SH-SY5Y (cell line): ENCODE data around the gene OR7A5.

Source experiments
- GATA2 ChIP-seq: IDR thresholded peaks from 2 replicates; pipeline ENCODE4 v1.6.1; 2011; ENCODE audit warnings: mild to moderate bottlenecking, low read depth, low read length
- GATA3 ChIP-seq: IDR thresholded peaks from 2 replicates; pipeline ENCODE4 v1.6.1; 2011; ENCODE audit warnings: low read depth, mild to moderate bottlenecking, low read length, moderate library complexity

Gene OR7A5

DNA sequence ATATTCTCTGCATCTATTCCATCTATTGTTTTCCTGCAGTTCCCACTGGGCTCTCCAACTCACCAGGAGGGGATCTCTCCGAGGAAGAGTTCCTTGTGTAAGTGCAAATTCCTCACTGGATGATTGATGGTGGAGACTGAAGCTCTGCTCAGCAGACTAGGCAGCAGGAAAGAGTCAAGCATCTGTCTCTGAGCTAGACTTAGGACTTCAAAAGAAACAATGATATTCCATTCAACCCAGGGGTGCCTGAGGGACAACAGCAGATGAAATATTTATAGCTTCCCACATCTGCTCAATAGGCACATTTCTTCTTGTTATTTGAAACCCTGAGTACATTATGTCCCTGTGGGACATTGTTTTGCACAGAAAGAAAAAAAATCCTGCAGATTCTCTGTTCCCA, at the start of gene OR7A5, which contains the start of gene OR7C1:
OR7A5 (minus strand) TSS at position 175 of the 400 bp plus-strand sequence. CDS start 6,944 bp downstream, outside the sequence.
OR7C1 (minus strand) TSS at position 175 of the 400 bp plus-strand sequence. CDS start 35,049 bp downstream, outside the sequence.
- TF ChIP-seq GATA3, result no peak
- TF ChIP-seq GATA2, result no peak

DNA sequence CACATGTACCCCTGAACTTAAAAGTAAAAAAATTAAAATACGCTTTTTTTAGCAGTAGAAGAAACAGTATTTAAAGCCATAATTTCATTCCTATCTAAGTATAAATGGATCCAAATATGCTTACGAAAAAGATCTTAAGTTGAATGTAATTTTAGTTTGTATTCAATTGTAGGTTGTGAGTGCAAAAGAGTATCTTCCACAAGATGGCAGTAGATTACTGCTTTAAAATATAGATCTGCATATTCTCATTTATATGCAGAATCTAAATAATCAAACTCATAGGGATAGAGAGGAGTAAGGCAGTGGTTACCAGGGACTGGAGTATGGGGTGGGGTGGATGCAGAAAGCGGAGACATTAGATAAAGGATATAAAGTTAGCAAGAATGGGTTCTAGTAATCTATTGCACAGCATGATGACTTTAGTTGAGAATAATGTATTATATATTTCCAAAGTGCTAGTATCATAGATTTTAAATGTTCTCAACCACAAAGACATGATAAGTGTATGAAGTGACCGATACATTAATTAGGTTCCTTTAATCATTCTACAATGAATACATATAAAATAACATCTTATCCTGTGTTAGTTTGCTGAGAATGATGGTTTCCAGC, 36.7 kb upstream of the OR7A5 start:
- TF ChIP-seq GATA3 (no peak), GATA2 (no peak)

DNA sequence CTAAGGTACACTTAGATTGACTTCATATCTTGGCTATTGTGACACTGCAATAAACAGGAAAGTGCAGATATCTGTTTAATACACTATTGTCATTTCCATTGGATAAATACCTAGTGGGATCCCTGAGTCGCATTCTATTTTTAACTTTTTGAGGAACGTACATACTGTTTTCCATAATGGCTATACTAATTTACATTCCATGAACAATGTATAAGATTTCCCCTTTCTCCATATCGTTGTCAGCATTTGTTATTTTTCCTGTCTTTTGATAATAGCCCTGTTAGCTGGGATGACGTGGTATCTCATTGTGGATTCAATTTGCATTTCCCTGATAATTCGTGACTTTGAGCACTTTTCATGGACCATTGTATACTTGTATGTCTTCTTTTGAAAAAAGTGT, 33.5 kb upstream of the OR7A5 start:
- TF ChIP-seq GATA2 (no peak), GATA3 (no peak)

DNA sequence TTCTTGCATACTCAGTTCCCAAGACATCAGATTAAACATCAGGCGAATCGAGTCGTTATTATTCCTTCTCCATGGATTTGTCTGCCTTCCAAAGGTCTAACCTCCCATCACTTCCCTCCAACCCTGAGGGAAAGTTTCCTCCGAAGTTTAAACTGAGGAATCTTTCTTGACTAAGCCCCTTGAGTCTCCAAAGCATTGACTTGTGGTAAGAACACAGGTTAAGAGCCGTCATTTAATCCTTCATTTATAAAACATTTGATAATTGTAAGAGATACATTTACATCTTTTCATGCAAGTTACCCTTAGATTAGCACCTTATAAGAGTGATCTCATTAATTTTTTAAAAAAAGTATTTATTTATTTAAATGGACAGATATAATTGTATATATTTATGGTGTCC, 13.8 kb upstream of the OR7A5 start, which contains the start of gene OR7A10:
OR7A10 (minus strand) TSS at position 101 of the 400 bp plus-strand sequence. CDS start 7,045 bp downstream, outside the sequence.
- TF ChIP-seq GATA2 (no peak), GATA3 (no peak)

DNA sequence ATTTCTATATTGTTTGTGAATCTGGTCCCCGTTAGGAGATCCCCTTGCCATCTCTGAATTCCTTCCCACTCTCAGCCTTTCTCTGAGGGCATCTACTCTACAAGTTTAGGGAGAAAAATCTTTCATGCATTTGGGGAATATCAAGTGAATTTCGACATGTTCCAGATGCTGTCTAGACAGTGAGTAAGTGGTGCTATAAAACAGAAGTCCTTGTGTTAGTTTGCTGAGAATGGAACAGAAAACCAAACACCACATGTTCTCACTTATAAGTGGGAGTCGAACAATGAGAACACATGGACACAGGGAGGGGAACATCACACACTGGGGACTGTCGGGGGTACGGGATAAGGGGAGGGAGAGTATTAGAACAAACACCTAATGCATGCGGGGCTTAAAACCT, 8.6 kb upstream of the OR7A5 start:
- TF ChIP-seq GATA3 (no peak), GATA2 (no peak)

DNA sequence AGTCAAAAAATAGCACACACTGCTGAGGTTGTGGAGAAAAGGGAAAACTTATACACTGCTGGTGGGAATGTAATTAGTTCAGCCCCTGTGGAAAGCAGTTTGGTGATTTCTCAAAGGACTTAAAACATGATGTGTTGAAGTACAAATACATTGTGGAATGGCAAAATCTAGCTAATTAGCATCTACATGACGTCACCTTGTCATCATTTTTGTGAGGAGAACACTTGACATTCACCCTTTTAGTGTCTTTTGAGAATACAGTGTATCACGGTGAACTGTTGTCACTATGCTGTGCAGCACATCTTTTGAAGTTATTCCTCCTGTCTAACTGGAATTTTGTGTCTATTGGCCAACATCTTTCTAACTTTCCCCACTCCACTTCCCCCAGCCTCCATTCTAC, 8.2 kb upstream of the OR7A5 start:
- TF ChIP-seq GATA3, result no peak
- TF ChIP-seq GATA2, result no peak

- TF ChIP-seq GATA2 (no peak), GATA3 (no peak)
Observed at GRCh38 chr19:14840206-14840605, 5.2 kb upstream of the OR7A5 start.

DNA sequence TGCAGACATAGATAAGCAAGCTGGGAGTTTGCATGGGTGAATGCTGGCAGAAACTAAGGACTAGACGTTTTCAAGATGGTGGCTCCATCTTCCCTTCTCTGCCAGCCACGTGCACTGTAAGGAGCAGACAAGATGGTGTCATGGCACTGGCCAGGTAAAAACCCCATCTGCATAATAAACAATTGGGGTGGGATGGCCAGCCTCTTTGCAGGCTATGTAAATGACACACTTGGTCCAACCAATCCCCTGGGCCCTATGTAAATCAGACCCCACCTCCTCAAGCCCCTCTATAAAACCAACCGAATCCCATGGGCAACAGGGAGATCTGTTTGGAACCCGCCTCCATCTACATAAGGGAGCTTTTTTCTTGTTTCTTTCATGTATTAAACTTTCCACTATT, 2.4 kb upstream of the OR7A5 start:
- TF ChIP-seq GATA2, result no peak
- no peak for TF ChIP-seq GATA3

GRCh38 chr19:14830702-14831101, 4.3 kb downstream of the OR7A5 start:
- no peak for TF ChIP-seq GATA3
- no peak for TF ChIP-seq GATA2

DNA sequence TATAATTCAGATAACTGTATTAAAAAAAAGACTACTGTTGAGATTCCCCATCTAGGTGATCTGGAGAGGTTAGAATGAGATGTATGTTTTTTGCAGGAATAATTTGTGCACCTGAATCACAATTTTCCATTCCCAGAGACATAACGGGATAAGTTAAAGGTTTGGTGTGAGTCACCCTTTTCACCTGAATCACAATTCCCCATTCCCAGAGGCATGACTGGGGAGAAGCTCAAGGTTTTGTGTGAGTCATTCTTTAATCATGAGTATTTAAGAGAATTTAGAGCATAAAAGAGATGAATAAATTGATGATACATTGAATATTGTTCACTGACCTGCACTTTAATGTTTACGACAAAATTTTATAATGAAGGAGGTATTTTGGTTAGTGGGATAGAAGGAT, 9.0 kb downstream of the OR7A5 start:
- TF ChIP-seq GATA3 (no peak), GATA2 (no peak)

- TF ChIP-seq GATA2, result no peak
- TF ChIP-seq GATA3, result no peak
Observed at GRCh38 chr19:14821937-14822336, 13.0 kb downstream of the OR7A5 start.

GRCh38 chr19:14818588-14818987, 16.4 kb downstream of the OR7A5 start:
- TF ChIP-seq GATA3 (no peak), GATA2 (no peak)

- no peak for TF ChIP-seq GATA3
- no peak for TF ChIP-seq GATA2
Observed at GRCh38 chr19:14817052-14817451, 17.9 kb downstream of the OR7A5 start.

DNA sequence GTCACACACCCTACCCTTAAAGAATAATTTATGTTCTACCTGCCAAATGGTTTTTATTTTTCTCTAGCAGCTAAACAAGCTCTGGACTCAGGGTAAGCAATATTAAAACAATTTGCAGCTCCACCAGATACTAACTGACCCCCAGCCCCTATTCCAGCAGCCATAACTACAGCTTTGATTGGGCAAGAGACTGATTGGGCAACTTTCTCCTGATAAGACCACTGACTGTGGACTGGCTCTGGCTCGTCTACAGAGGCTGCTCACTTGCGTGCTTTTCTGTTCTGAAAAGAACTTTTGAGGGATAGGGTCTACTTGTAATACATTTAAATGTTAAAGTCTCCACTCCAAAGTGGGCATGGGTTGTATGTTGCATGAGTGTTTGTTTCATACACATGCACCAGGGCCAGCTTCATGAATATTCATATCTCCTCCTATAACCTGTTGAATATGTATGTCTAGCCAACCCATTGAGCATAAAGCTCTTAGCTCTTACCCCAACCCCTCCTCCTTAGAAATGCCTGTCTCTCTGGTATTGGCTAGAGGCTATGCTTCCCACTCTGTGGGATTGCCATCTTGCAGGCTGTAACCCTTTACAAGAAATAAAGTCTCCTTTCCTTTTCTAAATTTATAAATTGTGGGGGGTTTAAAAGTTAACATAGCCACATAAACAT, 19.9 kb downstream of the OR7A5 start:
- no peak for TF ChIP-seq GATA2
- TF ChIP-seq GATA3, result no peak
